GM21447 (cell line): ENCODE results near the gene PPFIA2.

Experiments used
- ATAC-seq: cut with Tn5 transposase; IDR thresholded peaks from one replicate; pipeline ENCODE4 v1.9.1; 2021; ENCODE audit not compliant: unreplicated experiment

The PPFIA2 gene

GRCh38 chr12:81360916-81361315, 398.2 kb downstream of the PPFIA2 start:
- ATAC-seq, result no peak

GRCh38 chr12:81359736-81360135, 399.4 kb downstream of the PPFIA2 start:
- no peak for ATAC-seq

GRCh38 chr12:81354327-81354932, 404.7 kb downstream of the PPFIA2 start:
- ATAC-seq, result no peak

- no peak for ATAC-seq
Measured at GRCh38 chr12:81350309-81350708, 408.8 kb downstream of the PPFIA2 start.

- ATAC-seq, result no peak
Measured at GRCh38 chr12:81347404-81347803, 411.7 kb downstream of the PPFIA2 start.

GRCh38 chr12:81340910-81341309, 418.2 kb downstream of the PPFIA2 start:
- no peak for ATAC-seq

GRCh38 chr12:81339071-81339470, 420.1 kb downstream of the PPFIA2 start:
- no peak for ATAC-seq

GRCh38 chr12:81337886-81338285, 421.3 kb downstream of the PPFIA2 start:
- no peak for ATAC-seq

GRCh38 chr12:81333812-81334211, 425.3 kb downstream of the PPFIA2 start:
- ATAC-seq, result no peak

- no peak for ATAC-seq
Measured at GRCh38 chr12:81332054-81332453, 427.1 kb downstream of the PPFIA2 start.

- ATAC-seq, result no peak
Measured at GRCh38 chr12:81330480-81330879, 428.7 kb downstream of the PPFIA2 start.

GRCh38 chr12:81329085-81329484, 430.1 kb downstream of the PPFIA2 start:
- no peak for ATAC-seq

- ATAC-seq, result no peak
Measured at GRCh38 chr12:81327425-81327824, 431.7 kb downstream of the PPFIA2 start.

- ATAC-seq, result no peak
Measured at GRCh38 chr12:81325086-81325485, 434.1 kb downstream of the PPFIA2 start.

GRCh38 chr12:81314903-81315531, 444.1 kb downstream of the PPFIA2 start:
- ATAC-seq, result no peak

- no peak for ATAC-seq
Measured at GRCh38 chr12:81303935-81304334, 455.2 kb downstream of the PPFIA2 start.

- ATAC-seq, result no peak
Measured at GRCh38 chr12:81300454-81300853, 458.7 kb downstream of the PPFIA2 start.

GRCh38 chr12:81297601-81298000, 461.5 kb downstream of the PPFIA2 start:
- ATAC-seq, result no peak

GRCh38 chr12:81296556-81297305, 462.4 kb downstream of the PPFIA2 start:
- ATAC-seq, result no peak

- ATAC-seq, result no peak
Measured at GRCh38 chr12:81295251-81295650, 463.9 kb downstream of the PPFIA2 start.

GRCh38 chr12:81294325-81295190, 464.6 kb downstream of the PPFIA2 start:
- no peak for ATAC-seq
